Uterus (tissue), 2 donors: ENCODE measurements around the gene SLC39A11.

Experiments used
- POLR2A ChIP-seq, 2 donors: fragments of 450-650 bp; IDR thresholded peaks; one replicate each; pipeline ENCODE4 v1.6.1; 2016; ENCODE audit warnings: antibody characterized with exemption in 2 of 2, mild to moderate bottlenecking in 1 of 2, moderate library complexity in 1 of 2
- TF ChIP-seq, protein P1 (sequence below), 4 experiments: fragments of 200-600 bp in 2 of 4; fragments of 450-650 bp in 2 of 4; sonication (generic) in 2 of 4; IDR thresholded peaks; one replicate each; pipeline ENCODE4 v1.5.1; 2016 to 2019; ENCODE audit warnings: antibody characterized with exemption in 4 of 4, mild to moderate bottlenecking in 2 of 4, moderate library complexity in 1 of 4

- TF ChIP-seq POLR2A (IDR thresholded peaks at IDR 0.05) = no peak
- TF ChIP-seq, protein P1, sequence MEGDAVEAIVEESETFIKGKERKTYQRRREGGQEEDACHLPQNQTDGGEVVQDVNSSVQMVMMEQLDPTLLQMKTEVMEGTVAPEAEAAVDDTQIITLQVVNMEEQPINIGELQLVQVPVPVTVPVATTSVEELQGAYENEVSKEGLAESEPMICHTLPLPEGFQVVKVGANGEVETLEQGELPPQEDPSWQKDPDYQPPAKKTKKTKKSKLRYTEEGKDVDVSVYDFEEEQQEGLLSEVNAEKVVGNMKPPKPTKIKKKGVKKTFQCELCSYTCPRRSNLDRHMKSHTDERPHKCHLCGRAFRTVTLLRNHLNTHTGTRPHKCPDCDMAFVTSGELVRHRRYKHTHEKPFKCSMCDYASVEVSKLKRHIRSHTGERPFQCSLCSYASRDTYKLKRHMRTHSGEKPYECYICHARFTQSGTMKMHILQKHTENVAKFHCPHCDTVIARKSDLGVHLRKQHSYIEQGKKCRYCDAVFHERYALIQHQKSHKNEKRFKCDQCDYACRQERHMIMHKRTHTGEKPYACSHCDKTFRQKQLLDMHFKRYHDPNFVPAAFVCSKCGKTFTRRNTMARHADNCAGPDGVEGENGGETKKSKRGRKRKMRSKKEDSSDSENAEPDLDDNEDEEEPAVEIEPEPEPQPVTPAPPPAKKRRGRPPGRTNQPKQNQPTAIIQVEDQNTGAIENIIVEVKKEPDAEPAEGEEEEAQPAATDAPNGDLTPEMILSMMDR (IDR thresholded peaks at IDR 0.05) = no peak
Measured at GRCh38 chr17:72691017-72691416, 401.5 kb downstream of the SLC39A11 start.
